HepG2 (cell line): ENCODE results near the gene CFTR.

Experiments
- CTCF ChIP-seq: sonication (generic); formaldehyde crosslinking; IDR thresholded peaks from 2 replicates; pipeline ENCODE4 v1.5.0; 2020; ENCODE audit warnings: mild to moderate bottlenecking, missing genetic modification reagents, moderate library complexity
- MYC ChIP-seq: sonication (generic); formaldehyde crosslinking; IDR thresholded peaks from 2 replicates; pipeline ENCODE4 v1.9.0; 2021; ENCODE audit warnings: missing genetic modification reagents, borderline replicate concordance
- RBM22 ChIP-seq: fragments of 200-400 bp; formaldehyde crosslinking; optimal IDR thresholded peaks from 2 replicates; pipeline ENCODE3; 2017; ENCODE audit warnings: mild to moderate bottlenecking, low read length, moderate library complexity
- TP53 ChIP-seq: sonication (generic); formaldehyde crosslinking; conservative IDR thresholded peaks from 2 replicates; pipeline ENCODE4 v1.4.0; 2020; ENCODE audit warnings: missing genetic modification reagents
- ZNF281 ChIP-seq: sonication (generic); formaldehyde crosslinking; IDR thresholded peaks from 2 replicates; pipeline ENCODE4 v1.4.0; 2020; ENCODE audit warnings: missing genetic modification reagents, borderline replicate concordance

- no peak for TF ChIP-seq RBM22
- TF ChIP-seq ZNF281 (CRISPR knock-in tag): no peak
- no peak for TF ChIP-seq TP53 (CRISPR knock-in tag)
- no peak for TF ChIP-seq CTCF (CRISPR knock-in tag)
- TF ChIP-seq MYC (CRISPR knock-in tag): no peak
Measured at GRCh38 chr7:117485118-117485620, 5.3 kb downstream of the CFTR start.
